ENCODE data around the gene SRPX.

DNA sequence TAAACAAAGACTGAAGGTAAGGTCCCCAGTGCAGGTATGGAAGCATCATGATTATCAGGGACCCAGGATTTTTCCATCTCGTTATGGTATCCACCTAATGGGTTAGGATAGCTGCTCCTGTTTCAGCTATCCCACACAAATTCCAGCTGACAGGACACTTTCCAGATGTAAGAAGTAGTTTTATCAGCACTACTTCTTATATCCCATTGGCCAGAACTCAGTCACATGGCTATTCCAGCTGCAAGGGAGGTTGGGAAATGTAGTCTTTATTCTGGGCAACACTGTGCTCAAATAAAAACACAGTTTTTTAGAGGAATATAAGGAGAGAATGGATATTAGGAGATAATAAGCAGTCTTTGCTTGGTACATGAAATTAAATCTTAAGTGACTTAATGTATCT lies 96.7 kb downstream of the SRPX start:
- TF ChIP-seq, protein P1, sequence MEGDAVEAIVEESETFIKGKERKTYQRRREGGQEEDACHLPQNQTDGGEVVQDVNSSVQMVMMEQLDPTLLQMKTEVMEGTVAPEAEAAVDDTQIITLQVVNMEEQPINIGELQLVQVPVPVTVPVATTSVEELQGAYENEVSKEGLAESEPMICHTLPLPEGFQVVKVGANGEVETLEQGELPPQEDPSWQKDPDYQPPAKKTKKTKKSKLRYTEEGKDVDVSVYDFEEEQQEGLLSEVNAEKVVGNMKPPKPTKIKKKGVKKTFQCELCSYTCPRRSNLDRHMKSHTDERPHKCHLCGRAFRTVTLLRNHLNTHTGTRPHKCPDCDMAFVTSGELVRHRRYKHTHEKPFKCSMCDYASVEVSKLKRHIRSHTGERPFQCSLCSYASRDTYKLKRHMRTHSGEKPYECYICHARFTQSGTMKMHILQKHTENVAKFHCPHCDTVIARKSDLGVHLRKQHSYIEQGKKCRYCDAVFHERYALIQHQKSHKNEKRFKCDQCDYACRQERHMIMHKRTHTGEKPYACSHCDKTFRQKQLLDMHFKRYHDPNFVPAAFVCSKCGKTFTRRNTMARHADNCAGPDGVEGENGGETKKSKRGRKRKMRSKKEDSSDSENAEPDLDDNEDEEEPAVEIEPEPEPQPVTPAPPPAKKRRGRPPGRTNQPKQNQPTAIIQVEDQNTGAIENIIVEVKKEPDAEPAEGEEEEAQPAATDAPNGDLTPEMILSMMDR (IDR thresholded peaks at IDR 0.05) = no peak
- no peak for TF ChIP-seq POLR2A (IDR thresholded peaks at IDR 0.05)
- no peak for TF ChIP-seq EP300 (IDR thresholded peaks at IDR 0.05)

Measured in tibial nerve (tissue), 4 donors.